ENCODE data around the gene MSRB1.

DNA sequence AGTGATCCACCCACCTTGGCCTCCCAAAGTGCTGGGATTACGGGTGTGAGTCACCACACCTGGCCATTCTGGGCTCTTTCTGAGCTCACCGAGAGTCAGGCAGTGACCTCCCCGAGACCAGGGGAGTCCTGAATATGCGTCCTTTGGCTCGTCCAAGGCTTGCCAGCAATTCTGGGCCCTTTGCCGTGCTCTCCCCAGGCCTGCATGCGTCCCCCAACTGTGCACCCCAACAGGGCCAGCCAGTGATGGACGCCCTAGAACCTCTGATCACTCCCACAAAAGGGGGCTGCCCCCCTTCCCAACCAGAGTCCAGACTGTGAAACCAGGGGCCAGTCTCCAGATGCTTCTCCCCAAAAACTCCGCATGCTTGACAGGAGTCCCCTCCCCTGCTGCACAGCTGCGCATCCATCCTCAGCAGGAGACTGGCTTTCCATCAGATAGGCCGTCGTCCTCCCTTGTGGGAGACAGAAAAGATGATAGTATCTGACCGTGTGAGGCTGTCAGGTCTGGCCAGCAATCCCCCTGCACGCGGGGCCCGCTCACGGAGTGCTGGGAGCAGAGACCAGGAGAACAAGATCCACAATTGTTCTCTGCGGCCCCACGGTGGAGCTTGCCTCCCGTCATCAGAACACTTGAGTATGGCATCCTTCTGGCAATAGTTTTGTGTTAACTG is 40.3 kb downstream of the MSRB1 start:
- TF ChIP-seq, protein P1, sequence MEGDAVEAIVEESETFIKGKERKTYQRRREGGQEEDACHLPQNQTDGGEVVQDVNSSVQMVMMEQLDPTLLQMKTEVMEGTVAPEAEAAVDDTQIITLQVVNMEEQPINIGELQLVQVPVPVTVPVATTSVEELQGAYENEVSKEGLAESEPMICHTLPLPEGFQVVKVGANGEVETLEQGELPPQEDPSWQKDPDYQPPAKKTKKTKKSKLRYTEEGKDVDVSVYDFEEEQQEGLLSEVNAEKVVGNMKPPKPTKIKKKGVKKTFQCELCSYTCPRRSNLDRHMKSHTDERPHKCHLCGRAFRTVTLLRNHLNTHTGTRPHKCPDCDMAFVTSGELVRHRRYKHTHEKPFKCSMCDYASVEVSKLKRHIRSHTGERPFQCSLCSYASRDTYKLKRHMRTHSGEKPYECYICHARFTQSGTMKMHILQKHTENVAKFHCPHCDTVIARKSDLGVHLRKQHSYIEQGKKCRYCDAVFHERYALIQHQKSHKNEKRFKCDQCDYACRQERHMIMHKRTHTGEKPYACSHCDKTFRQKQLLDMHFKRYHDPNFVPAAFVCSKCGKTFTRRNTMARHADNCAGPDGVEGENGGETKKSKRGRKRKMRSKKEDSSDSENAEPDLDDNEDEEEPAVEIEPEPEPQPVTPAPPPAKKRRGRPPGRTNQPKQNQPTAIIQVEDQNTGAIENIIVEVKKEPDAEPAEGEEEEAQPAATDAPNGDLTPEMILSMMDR (conservative IDR thresholded peaks at IDR 0.05) = no peak
- no peak for TF ChIP-seq EZH2 (IDR thresholded peaks at IDR 0.05; ENCODE audit: low read depth)

Data from PC-9 (cell line).